DND-41 (cell line): ENCODE measurements around the gene DIAPH1.

ENCODE experiments used
- CTCF ChIP-seq: IDR thresholded peaks from 2 replicates; pipeline ENCODE4 v1.5.1; 2012; ENCODE audit warnings: borderline replicate concordance, low read length, moderate library complexity, mild to moderate bottlenecking; ENCODE audit not compliant: poor library complexity, severe bottlenecking; ENCODE audit errors: extremely low read depth
- EZH2 ChIP-seq: IDR thresholded peaks from 3 replicates; pipeline ENCODE4 v1.6.1; 2012; ENCODE audit warnings: borderline replicate concordance, low read depth, mild to moderate bottlenecking, moderate library complexity, low read length, inconsistent platforms; ENCODE audit not compliant: severe bottlenecking

- TF ChIP-seq CTCF, result no peak
- no peak for TF ChIP-seq EZH2
Measured at GRCh38 chr5:141490771-141491170, 128.0 kb downstream of the DIAPH1 start.
